ENCODE data around the gene TIGD3.

The TIGD3 gene

GRCh38 chr11:65362320-65362931 is 7.9 kb downstream of the TIGD3 start:
- WGBS (ENCODE audit: extremely low coverage, insufficient coverage, insufficient read length) = no CpG with 5 or more reads among the region's 10 CpGs
- Histone ChIP-seq H3K4me1 (ENCODE audit: control insufficient read depth in 1 of 2, insufficient read depth in 2 of 2, low read length in 2 of 2) (peaks cover 0 to 2% of the 10 kb centered on the region in 2 experiments), H4K12ac (ENCODE audit: low read depth, low read length) (no peak overlapping the region), H2BK120ac (ENCODE audit: insufficient read depth, low read length, poor library complexity) (no peak overlapping the region), H3K9ac (ENCODE audit: low read length) (no peak overlapping the region), H3K79me2 (ENCODE audit: control insufficient read depth, insufficient read depth, low read length, poor library complexity) (no peaks in the 10 kb centered on the region), H3K9me3 (ENCODE audit: insufficient read depth, low read depth, low read length) (no peaks in the 10 kb centered on the region), H2BK12ac (ENCODE audit: low read length) (no peak overlapping the region), H3K27ac (ENCODE audit: low read depth, low read length) (no peak overlapping the region), H2BK5ac (ENCODE audit: low read depth, low read length, poor library complexity) (no peak overlapping the region), H3K4me2 (ENCODE audit: low read length) (no peak overlapping the region), H3K14ac (ENCODE audit: low read length) (no peak overlapping the region), H2AK5ac (ENCODE audit: low read length) (no peak overlapping the region), H4K8ac (ENCODE audit: low read depth, low read length) (no peak overlapping the region), H3K4ac (ENCODE audit: low read depth, low read length) (no peak overlapping the region), H3K4me3 (ENCODE audit: low read depth, low read length) (no peak overlapping the region), H3K79me1 (ENCODE audit: low read length) (no peaks in the 10 kb centered on the region), H3K18ac (ENCODE audit: low read length) (no peak overlapping the region), H3K36me3 (ENCODE audit: control insufficient read depth in 1 of 2, insufficient read depth in 2 of 2, low read length in 2 of 2) (no peaks in the 10 kb centered on the region), H3K23ac (ENCODE audit: low read length) (no peak overlapping the region), H3K27me3 (ENCODE audit: insufficient read depth, low read length) (no peaks in the 10 kb centered on the region), H4K91ac (ENCODE audit: low read depth, low read length) (no peak overlapping the region), H2AFZ (ENCODE audit: insufficient read depth, low read length, poor library complexity) (no peak overlapping the region)
- DNase-seq = no peak

- Histone ChIP-seq H2AFZ (ENCODE audit: insufficient read depth, low read length, poor library complexity) (no peak overlapping the region), H3K4me2 (ENCODE audit: low read length) (no peak overlapping the region), H3K23ac (ENCODE audit: low read length) (no peak overlapping the region), H3K36me3 (ENCODE audit: control insufficient read depth in 1 of 2, insufficient read depth in 2 of 2, low read length in 2 of 2) (no peaks in the 10 kb centered on the region), H3K9me3 (ENCODE audit: insufficient read depth, low read depth, low read length) (no peaks in the 10 kb centered on the region), H2BK5ac (ENCODE audit: low read depth, low read length, poor library complexity) (no peak overlapping the region), H2BK12ac (ENCODE audit: low read length) (no peak overlapping the region), H3K18ac (ENCODE audit: low read length) (no peak overlapping the region), H4K91ac (ENCODE audit: low read depth, low read length) (no peak overlapping the region), H2BK120ac (ENCODE audit: insufficient read depth, low read length, poor library complexity) (no peak overlapping the region), H2AK5ac (ENCODE audit: low read length) (no peak overlapping the region), H4K8ac (ENCODE audit: low read depth, low read length) (no peak overlapping the region), H3K79me1 (ENCODE audit: low read length) (no peaks in the 10 kb centered on the region), H4K12ac (ENCODE audit: low read depth, low read length) (no peak overlapping the region), H3K14ac (ENCODE audit: low read length) (no peak overlapping the region), H3K4me3 (ENCODE audit: low read depth, low read length) (no peak overlapping the region), H3K79me2 (ENCODE audit: control insufficient read depth, insufficient read depth, low read length, poor library complexity) (no peaks in the 10 kb centered on the region), H3K27ac (ENCODE audit: low read depth, low read length) (no peak overlapping the region), H3K4ac (ENCODE audit: low read depth, low read length) (no peak overlapping the region), H3K4me1 (ENCODE audit: control insufficient read depth in 1 of 2, insufficient read depth in 2 of 2, low read length in 2 of 2) (peaks cover 0 to 2% of the 10 kb centered on the region in 2 experiments), H3K9ac (ENCODE audit: low read length) (no peak overlapping the region), H3K27me3 (ENCODE audit: insufficient read depth, low read length) (no peaks in the 10 kb centered on the region)
- DNase-seq = no peak
- no CpG with 5 or more reads among the region's 6 CpGs for WGBS (ENCODE audit: extremely low coverage, insufficient coverage, insufficient read length)
Observed at GRCh38 chr11:65362966-65363365, 8.4 kb downstream of the TIGD3 start.

DNA sequence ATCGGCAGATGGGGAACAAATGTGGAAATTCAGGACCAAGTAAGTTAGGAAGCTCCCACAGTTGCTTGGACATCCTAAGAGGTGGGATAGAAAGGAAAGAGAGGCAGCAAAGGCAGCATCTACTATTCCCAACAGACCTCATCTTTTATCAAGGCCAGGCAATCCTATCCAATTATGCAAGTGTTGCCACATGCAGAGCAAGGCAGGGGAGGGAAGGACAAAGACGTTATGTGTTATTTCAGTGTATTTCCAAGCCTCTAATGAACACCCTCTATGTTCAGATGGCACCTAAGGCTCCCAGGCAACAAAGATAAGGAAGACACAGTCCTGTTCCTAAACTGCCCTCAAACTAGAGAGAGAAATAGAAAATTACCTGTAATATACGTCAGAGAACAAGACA is 9.2 kb downstream of the TIGD3 start:
- Histone ChIP-seq H3K4me3 (ENCODE audit: low read depth, low read length) (no peak overlapping the region), H3K27ac (ENCODE audit: low read depth, low read length) (no peak overlapping the region)
- no CpG with 5 or more reads among the region's 3 CpGs for WGBS (ENCODE audit: extremely low coverage, insufficient coverage, insufficient read length)

GRCh38 chr11:65366340-65366773 is 11.8 kb downstream of the TIGD3 start:
- no peak overlapping the region for H3K9ac ChIP-seq (ENCODE audit: low read length)
- H3K79me2 ChIP-seq (ENCODE audit: control insufficient read depth, insufficient read depth, low read length, poor library complexity) = no peaks in the 10 kb centered on the region
- WGBS (ENCODE audit: extremely low coverage, insufficient coverage, insufficient read length) = no CpG with 5 or more reads among the region's 4 CpGs
- peaks cover 0 to 6% of the 10 kb centered on the region in 2 experiments for H3K4me1 ChIP-seq (ENCODE audit: control insufficient read depth in 1 of 2, insufficient read depth in 2 of 2, low read length in 2 of 2)
- H3K4me2 ChIP-seq (ENCODE audit: low read length) = no peak overlapping the region
- no peak overlapping the region for H2AK5ac ChIP-seq (ENCODE audit: low read length)
- no peak overlapping the region for H3K4me3 ChIP-seq (ENCODE audit: low read depth, low read length)
- H2BK5ac ChIP-seq (ENCODE audit: low read depth, low read length, poor library complexity) = no peak overlapping the region
- no peaks in the 10 kb centered on the region for H3K79me1 ChIP-seq (ENCODE audit: low read length)
- no peak overlapping the region for H4K8ac ChIP-seq (ENCODE audit: low read depth, low read length)
- H2AFZ ChIP-seq (ENCODE audit: insufficient read depth, low read length, poor library complexity) = peak overlapping the region; percentile 45
- no peak overlapping the region for H3K14ac ChIP-seq (ENCODE audit: low read length)
- H4K91ac ChIP-seq (ENCODE audit: low read depth, low read length) = no peak overlapping the region
- H3K36me3 ChIP-seq (ENCODE audit: control insufficient read depth in 1 of 2, insufficient read depth in 2 of 2, low read length in 2 of 2) = no peaks in the 10 kb centered on the region
- H2BK120ac ChIP-seq (ENCODE audit: insufficient read depth, low read length, poor library complexity) = no peak overlapping the region
- DNase-seq = peak; percentile 30 to 77
- no peak overlapping the region for H3K18ac ChIP-seq (ENCODE audit: low read length)
- no peaks in the 10 kb centered on the region for H3K27me3 ChIP-seq (ENCODE audit: insufficient read depth, low read length)
- no peak overlapping the region for H3K4ac ChIP-seq (ENCODE audit: low read depth, low read length)
- no peak overlapping the region for H3K27ac ChIP-seq (ENCODE audit: low read depth, low read length)
- no peak overlapping the region for H2BK12ac ChIP-seq (ENCODE audit: low read length)
- no peak overlapping the region for H4K12ac ChIP-seq (ENCODE audit: low read depth, low read length)
- no peaks in the 10 kb centered on the region for H3K9me3 ChIP-seq (ENCODE audit: insufficient read depth, low read depth, low read length)
- no peak overlapping the region for H3K23ac ChIP-seq (ENCODE audit: low read length)

More for the DNA sequence above, 9.2 kb downstream of the TIGD3 start:
- Histone ChIP-seq H4K12ac (ENCODE audit: low read depth, low read length) (no peak overlapping the region), H3K79me2 (ENCODE audit: control insufficient read depth, insufficient read depth, low read length, poor library complexity) (no peaks in the 10 kb centered on the region), H3K9ac (ENCODE audit: low read length) (no peak overlapping the region), H3K36me3 (ENCODE audit: control insufficient read depth in 1 of 2, insufficient read depth in 2 of 2, low read length in 2 of 2) (no peaks in the 10 kb centered on the region), H2AK5ac (ENCODE audit: low read length) (no peak overlapping the region), H3K23ac (ENCODE audit: low read length) (no peak overlapping the region), H4K91ac (ENCODE audit: low read depth, low read length) (no peak overlapping the region), H2BK5ac (ENCODE audit: low read depth, low read length, poor library complexity) (no peak overlapping the region), H3K14ac (ENCODE audit: low read length) (no peak overlapping the region), H4K8ac (ENCODE audit: low read depth, low read length) (no peak overlapping the region), H3K79me1 (ENCODE audit: low read length) (no peaks in the 10 kb centered on the region), H3K4ac (ENCODE audit: low read depth, low read length) (no peak overlapping the region), H3K27me3 (ENCODE audit: insufficient read depth, low read length) (no peaks in the 10 kb centered on the region), H3K9me3 (ENCODE audit: insufficient read depth, low read depth, low read length) (no peaks in the 10 kb centered on the region), H2AFZ (ENCODE audit: insufficient read depth, low read length, poor library complexity) (no peak overlapping the region), H3K4me2 (ENCODE audit: low read length) (no peak overlapping the region), H3K4me1 (ENCODE audit: control insufficient read depth in 1 of 2, insufficient read depth in 2 of 2, low read length in 2 of 2) (peaks cover 0 to 2% of the 10 kb centered on the region in 2 experiments), H2BK12ac (ENCODE audit: low read length) (no peak overlapping the region), H2BK120ac (ENCODE audit: insufficient read depth, low read length, poor library complexity) (no peak overlapping the region), H3K18ac (ENCODE audit: low read length) (no peak overlapping the region)
- no peak for DNase-seq

Measured in trophoblast cell (in vitro differentiated cells and primary cell).